HCT116 (cell line): Measurements from ENCODE around the gene RPL22L1. TPM values are rescaled to one million over a fixed set of nuclear protein-coding genes. Genes with fewer than 3 reads are reported as not detected.

Experiments
- ATAC-seq: fragments of 200-7000 bp; cut with Tn5 transposase; 2 replicates; pipeline ENCODE4 v1.9.1; 2020; ENCODE audit warnings: mild to moderate bottlenecking, moderate library complexity
- BruUV-seq: library from RNA; stranded (reverse); fragments of 400-500 nt; replicated peaks from 2 replicates; lab custom pipeline; 2021; lab: Mats Ljungman, UMichigan
- CTCF ChIA-PET: fragments of 300-600 bp; sonication (Branson Sonifier 250); formaldehyde crosslinking; loops from one replicate; lab custom pipeline; 2021; ENCODE audit warnings: antibody characterized with exemption; lab: Charles Lee
- POLR2A ChIA-PET: fragments of 300-600, 350-600 bp; sonication (Branson Sonifier 250); formaldehyde crosslinking; loops from one replicate; lab custom pipeline; 2021; ENCODE audit warnings: antibody characterized with exemption; lab: Charles Lee
- RAD21 ChIA-PET, 2 experiments: fragments of 300-600 bp; sonication (Branson Sonifier 250); formaldehyde crosslinking; loops; one replicate each; lab custom pipeline; 2023; ENCODE audit warnings: low total read pairs in 2 of 2; ENCODE audit not compliant: uncharacterized antibody in 2 of 2, unreplicated experiment in 2 of 2, low non-redundant PET in 1 of 2; lab: Charles Lee
- DNase-seq: peaks from one replicate; pipeline ENCODE4 v3.0.0-alpha.2; 2010; ENCODE audit warnings: low read depth, low spot score
- H2AFZ ChIP-seq: fragments of 200-600 bp; shearing (Covaris generic), sonication (generic); 2 replicates; pipeline ENCODE4 v1.6.1; 2017; ENCODE audit warnings: low read depth, mixed run types, mixed read lengths, antibody characterized with exemption, low read length; ENCODE audit not compliant: poor library complexity, severe bottlenecking
- H3K27ac ChIP-seq: 2 replicates; pipeline ENCODE4 v1.5.1; 2012; ENCODE audit warnings: low read depth, low read length
- H3K27me3 ChIP-seq: fragments of 200-600 bp; sonication (generic); 2 replicates; pipeline ENCODE4 v1.6.1; 2016; ENCODE audit warnings: mixed run types, low read length, mixed read lengths; ENCODE audit not compliant: insufficient read depth
- H3K36me3 ChIP-seq, 2 experiments: fragments of 200-500 bp in 1 of 2; fragments of 200-600 bp in 1 of 2; sonication (Bioruptor generic) in 1 of 2; sonication (generic) in 1 of 2; 2 replicates each; pipeline versions ENCODE4 v1.5.1 to v1.6.1; 2014 to 2016; ENCODE audit warnings: low read length in 2 of 2, inconsistent platforms in 1 of 2, mixed read lengths in 1 of 2, mixed run types in 1 of 2; ENCODE audit not compliant: insufficient read depth in 2 of 2, control insufficient read depth in 1 of 2
- H3K4me1 ChIP-seq, 2 experiments: fragments of 200-600 bp in 1 of 2; sonication (generic) in 1 of 2; 2 replicates each; pipeline versions ENCODE4 v1.5.1 to v1.6.1; 2012 to 2017; ENCODE audit warnings: low read length in 2 of 2, inconsistent platforms in 1 of 2, mild to moderate bottlenecking in 1 of 2, mixed read lengths in 1 of 2, mixed run types in 1 of 2, moderate library complexity in 1 of 2; ENCODE audit not compliant: insufficient read depth in 2 of 2, control insufficient read depth in 1 of 2
- H3K4me2 ChIP-seq: fragments of 200-600 bp; sonication (generic); 2 replicates; pipeline ENCODE4 v1.6.1; 2017; ENCODE audit warnings: mixed run types, low read length, mixed read lengths
- H3K4me3 ChIP-seq, 2 experiments: fragments of 200-600 bp in 1 of 2; sonication (generic) in 1 of 2; replicated peaks in 1 of 2; 2 replicates each; pipeline ENCODE4 v1.5.1; 2011 to 2016; ENCODE audit warnings: low read length in 2 of 2, control low read depth in 1 of 2, low read depth in 1 of 2, mild to moderate bottlenecking in 1 of 2, mixed read lengths in 1 of 2, mixed run types in 1 of 2
- H3K79me2 ChIP-seq: fragments of 200-600 bp; sonication (generic); 2 replicates; pipeline ENCODE4 v1.6.1; 2017; ENCODE audit warnings: mild to moderate bottlenecking, mixed run types, low read length, moderate library complexity, mixed read lengths; ENCODE audit not compliant: insufficient read depth
- H3K9ac ChIP-seq: fragments of 200-600 bp; sonication (generic); 2 replicates; pipeline ENCODE4 v1.6.1; 2016; ENCODE audit warnings: low read length, mixed read lengths
- H3K9me2 ChIP-seq: fragments of 200-600 bp; sonication (generic), shearing (Covaris generic); 2 replicates; pipeline ENCODE4 v1.6.1; 2017; ENCODE audit warnings: mixed run types, mild to moderate bottlenecking, moderate library complexity; ENCODE audit not compliant: insufficient read depth
- H3K9me3 ChIP-seq, 2 experiments: fragments of 200-500 bp in 1 of 2; fragments of 200-600 bp in 1 of 2; sonication (Bioruptor generic) in 1 of 2; sonication (generic) in 1 of 2; 2 replicates each; pipeline ENCODE4 v1.6.1; 2014 to 2017; ENCODE audit warnings: low read length in 2 of 2, mixed read lengths in 2 of 2, inconsistent platforms in 1 of 2, low read depth in 1 of 2, mild to moderate bottlenecking in 1 of 2, mixed run types in 1 of 2, moderate library complexity in 1 of 2; ENCODE audit not compliant: control insufficient read depth in 1 of 2, insufficient read depth in 1 of 2
- H4K20me1 ChIP-seq: fragments of 200-600 bp; sonication (generic), shearing (Covaris generic); 2 replicates; pipeline ENCODE4 v1.6.1; 2017; ENCODE audit warnings: mixed run types, mild to moderate bottlenecking, moderate library complexity; ENCODE audit not compliant: insufficient read depth
- ATF3 ChIP-seq: IDR thresholded peaks from 2 replicates; pipeline ENCODE4 v1.6.1; 2012
- CBX3 ChIP-seq: IDR thresholded peaks from 2 replicates; pipeline ENCODE4 v1.6.1; 2012; ENCODE audit warnings: low read depth
- CEBPB ChIP-seq: IDR thresholded peaks from 2 replicates; pipeline ENCODE4 v1.6.1; 2012; ENCODE audit warnings: low read depth
- CTCF ChIP-seq, 3 experiments: fragments of 200-600 bp in 1 of 3; sonication (generic) in 1 of 3; IDR thresholded peaks in 2 of 3; conservative IDR thresholded peaks in 1 of 3; 2 replicates each; pipeline ENCODE4 v1.5.1; 2012 to 2017; ENCODE audit warnings: low read depth in 2 of 3, low read length in 2 of 3, antibody characterized with exemption in 1 of 3, borderline replicate concordance in 1 of 3, control low read depth in 1 of 3, mild to moderate bottlenecking in 1 of 3, mixed read lengths in 1 of 3, mixed run types in 1 of 3, moderate library complexity in 1 of 3; ENCODE audit not compliant: insufficient read depth in 1 of 3
- EGR1 ChIP-seq: IDR thresholded peaks from 2 replicates; pipeline ENCODE4 v1.6.1; 2012; ENCODE audit warnings: low read depth
- ELF1 ChIP-seq: IDR thresholded peaks from 2 replicates; pipeline ENCODE4 v1.6.1; 2012; ENCODE audit warnings: low read depth, borderline replicate concordance
- EZH2 ChIP-seq: fragments of 200-600 bp; sonication (generic); IDR thresholded peaks from 2 replicates; pipeline ENCODE4 v1.6.1; 2017; ENCODE audit warnings: antibody characterized with exemption, mixed run types
- EZH2phosphoT487 ChIP-seq: fragments of 200-600 bp; IDR thresholded peaks from 2 replicates; pipeline ENCODE4 v1.6.1; 2018; ENCODE audit warnings: antibody characterized with exemption, borderline replicate concordance
- FOSL1 ChIP-seq: IDR thresholded peaks from 2 replicates; pipeline ENCODE4 v1.6.1; 2012; ENCODE audit warnings: low read depth
- MAX ChIP-seq: IDR thresholded peaks from 2 replicates; pipeline ENCODE4 v1.6.1; 2012
- POLR2A ChIP-seq: IDR thresholded peaks from 2 replicates; pipeline ENCODE4 v1.7.0; 2011; ENCODE audit warnings: borderline replicate concordance; ENCODE audit not compliant: insufficient read depth, insufficient read length; ENCODE audit errors: extremely low read depth
- POLR2AphosphoS5 ChIP-seq: IDR thresholded peaks from 2 replicates; pipeline ENCODE4 v1.6.1; 2011; ENCODE audit warnings: mild to moderate bottlenecking, low read depth, low read length, moderate library complexity
- RAD21 ChIP-seq: IDR thresholded peaks from 2 replicates; pipeline ENCODE4 v1.6.1; 2012; ENCODE audit warnings: low read depth, mild to moderate bottlenecking
- REST ChIP-seq: IDR thresholded peaks from 2 replicates; pipeline ENCODE4 v1.6.1; 2012; ENCODE audit warnings: low read depth
- SRF ChIP-seq: IDR thresholded peaks from 2 replicates; pipeline ENCODE4 v1.6.1; 2012; ENCODE audit warnings: low read depth
- TCF7L2 ChIP-seq: IDR thresholded peaks from 2 replicates; pipeline ENCODE4 v1.7.0; 2011; ENCODE audit warnings: borderline replicate concordance, inconsistent platforms; ENCODE audit not compliant: insufficient read depth, insufficient read length; ENCODE audit errors: extremely low read depth
- YY1 ChIP-seq: IDR thresholded peaks from 2 replicates; pipeline ENCODE4 v1.6.1; 2011; ENCODE audit warnings: low read length, low read depth, moderate library complexity, mild to moderate bottlenecking; ENCODE audit not compliant: insufficient replicate concordance; ENCODE audit errors: extremely low read depth
- ZBTB33 ChIP-seq: IDR thresholded peaks from 2 replicates; pipeline ENCODE4 v1.6.1; 2011; ENCODE audit warnings: mild to moderate bottlenecking, low read length, moderate library complexity; ENCODE audit not compliant: insufficient replicate concordance; ENCODE audit errors: extremely low read depth
- ZFX ChIP-seq: fragments of 450-650 bp; IDR thresholded peaks from 2 replicates; pipeline ENCODE4 v1.6.1; 2017
- ZNF274 ChIP-seq: fragments of 200-500 bp; sonication (Bioruptor generic); IDR thresholded peaks from 2 replicates; pipeline ENCODE4 v1.6.1; 2014; ENCODE audit warnings: mild to moderate bottlenecking, low read depth, low read length, inconsistent platforms
- intact Hi-C: fragments of 100-400 bp; cut with micrococcal nuclease; formaldehyde crosslinking; loops from 2 replicates; pipeline ENCODE4 v1.10.0; 2022
- total RNA-seq: library from RNA; stranded (reverse); gene quantifications from one replicate; pipeline ENCODE4 v1.2.1, GENCODE V29; 2021; ENCODE audit not compliant: unreplicated experiment

RPL22L1 gene
- total RNA-seq, 1 experiment from 2014 or later: 492 TPM

GRCh38 chr3:170876537-170876936 lies 6.5 kb upstream of the RPL22L1 start:
- ChIA-PET CTCF (no interaction called here), RAD21 (no interaction called here), POLR2A (no interaction called here)
- Histone ChIP-seq H3K27me3 (no peaks in the 10 kb centered on the region), H3K9me2 (no peaks in the 10 kb centered on the region), H3K4me1 (peaks cover under 1 to 1% of the 10 kb centered on the region in 2 experiments; a peak in 3 of 4 replicates), H2AFZ (no peak overlapping the region), H3K4me3 (no peak overlapping the region), H3K36me3 (no peaks in the 10 kb centered on the region), H3K79me2 (no peaks in the 10 kb centered on the region), H4K20me1 (no peaks in the 10 kb centered on the region), H3K9ac (no peak overlapping the region), H3K4me2 (no peak overlapping the region), H3K27ac (no peak overlapping the region), H3K9me3 (no peaks in the 10 kb centered on the region)
- no peak for ATAC-seq
- intact Hi-C loops: no loop called here
- BruUV-seq: no TSS peak
- DNase-seq: no peak
- TF ChIP-seq ZNF274: no peak
- no peak for TF ChIP-seq CEBPB
- no peak for TF ChIP-seq RAD21
- no peak for TF ChIP-seq YY1
- no peak for TF ChIP-seq CTCF (IDR thresholded peaks at IDR 0.05 in 2 of 3, conservative IDR thresholded peaks at IDR 0.05 in 1 of 3; ENCODE audit: borderline replicate concordance in 1 of 3, insufficient read depth in 1 of 3, low read depth in 2 of 3, low read length in 2 of 3)
- TF ChIP-seq SRF: no peak
- no peak for TF ChIP-seq ELF1
- TF ChIP-seq ZFX: no peak
- no peak for TF ChIP-seq CBX3
- TF ChIP-seq FOSL1: no peak
- TF ChIP-seq POLR2AphosphoS5: no peak
- no peak for TF ChIP-seq EZH2
- TF ChIP-seq TCF7L2: no peak
- TF ChIP-seq REST: no peak
- TF ChIP-seq MAX: no peak
- no peak for TF ChIP-seq ATF3
- TF ChIP-seq EZH2phosphoT487: no peak
- no peak for TF ChIP-seq POLR2A
- TF ChIP-seq EGR1: no peak
- no peak for TF ChIP-seq ZBTB33
